Measurements from ENCODE around the gene LRRC66. TPM values are rescaled to one million over a fixed set of nuclear protein-coding genes. Genes with fewer than 3 reads are reported as not detected.

Gene LRRC66
- polyA plus RNA-seq, 1 donor = 2.0 TPM

DNA sequence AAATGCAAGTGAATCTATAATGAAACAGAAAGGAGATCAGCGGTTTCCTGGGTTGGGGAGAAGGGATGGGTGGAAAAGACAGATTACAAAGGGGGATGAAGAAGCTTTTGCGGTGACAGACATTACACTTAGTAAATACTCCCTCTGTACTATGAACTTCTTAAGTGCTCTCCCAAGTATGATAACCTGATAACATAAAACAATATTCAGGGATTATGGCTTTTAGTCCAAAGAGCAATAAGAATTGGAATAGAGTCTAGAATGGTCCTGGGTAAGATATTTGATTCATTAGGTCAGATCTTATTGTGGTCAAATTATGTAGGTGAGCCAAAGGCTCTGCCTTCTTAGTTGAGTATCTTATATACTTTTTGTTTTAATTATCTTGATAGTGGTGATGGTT lies 9.2 kb downstream of the LRRC66 start:
- no peak for DNase-seq

DNA sequence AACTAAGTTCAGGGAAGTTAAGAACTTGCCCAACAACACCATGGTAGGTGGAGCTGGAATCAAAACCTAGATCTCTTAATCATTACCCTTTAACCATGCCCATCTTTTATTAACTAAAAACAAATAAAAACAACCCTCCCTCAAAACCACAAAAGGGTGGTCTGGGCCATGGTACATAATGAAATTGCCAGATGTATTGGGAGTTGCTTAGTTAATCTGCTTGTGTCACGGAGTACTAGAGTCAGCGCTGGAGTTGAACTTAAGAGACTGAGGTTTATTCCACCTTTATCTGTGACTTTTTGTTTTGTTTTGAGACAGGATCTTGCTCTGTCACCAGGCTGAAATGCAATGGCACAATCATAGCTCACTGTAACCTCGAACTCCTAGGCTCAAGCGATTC lies 13.3 kb downstream of the LRRC66 start:
- no peak for DNase-seq

DNA sequence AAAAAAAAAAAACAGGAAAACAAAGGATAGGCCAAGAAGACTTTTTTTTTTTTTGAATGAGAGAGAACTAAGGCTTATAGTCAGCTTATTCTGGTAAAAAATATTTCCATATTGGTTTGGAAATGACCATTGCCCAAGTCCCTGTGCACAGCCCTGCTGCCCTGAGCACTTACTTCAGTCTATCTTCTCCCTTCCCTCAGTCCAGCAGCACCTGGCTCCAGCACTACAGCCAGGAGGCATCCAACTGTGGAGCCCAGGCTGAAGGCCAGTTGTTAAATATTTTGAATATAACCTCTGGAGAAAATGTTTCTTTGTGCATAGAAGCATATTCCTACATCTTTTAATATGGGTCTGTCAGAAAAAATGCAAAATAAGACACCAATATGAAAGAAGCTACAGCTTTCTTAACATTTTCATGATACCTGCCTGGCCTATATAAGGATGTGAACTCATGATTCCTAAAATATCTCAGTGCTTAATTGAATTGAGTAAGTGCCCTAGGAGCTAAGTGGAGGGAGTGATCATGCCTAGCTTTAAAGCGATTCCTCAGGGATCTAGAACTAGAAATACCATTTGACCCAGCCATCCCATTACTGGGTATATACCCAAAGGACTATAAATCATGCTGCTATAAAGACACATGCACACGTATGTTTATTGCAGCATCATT lies 14.4 kb downstream of the LRRC66 start:
- no peak for DNase-seq

GRCh38 chr4:52004414-52004813 lies 15.7 kb downstream of the LRRC66 start:
- DNase-seq = no peak

GRCh38 chr4:52001616-52002015 lies 18.5 kb downstream of the LRRC66 start:
- DNase-seq = no peak

- no peak for DNase-seq
Observed at GRCh38 chr4:51999250-51999649, 20.9 kb downstream of the LRRC66 start.

DNA sequence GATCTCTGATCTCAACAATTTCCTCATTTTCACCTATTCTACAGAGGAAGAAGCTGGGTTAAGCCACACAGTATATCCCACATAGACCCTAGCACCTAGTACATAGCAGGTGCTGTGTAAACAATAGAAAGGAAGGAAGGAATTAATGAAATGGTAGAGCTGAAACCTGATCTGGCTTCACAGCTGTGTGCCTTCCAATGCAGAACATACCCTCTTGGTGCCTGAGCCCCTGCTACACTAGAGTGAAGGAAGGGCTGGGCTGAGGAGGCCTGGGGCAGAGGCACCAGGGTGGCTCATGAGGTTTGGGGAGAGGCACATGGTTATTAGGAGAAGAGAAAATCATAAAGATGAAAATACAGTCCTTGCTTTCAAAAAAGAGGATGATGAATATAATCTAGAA lies 21.3 kb downstream of the LRRC66 start:
- no peak for DNase-seq

DNA sequence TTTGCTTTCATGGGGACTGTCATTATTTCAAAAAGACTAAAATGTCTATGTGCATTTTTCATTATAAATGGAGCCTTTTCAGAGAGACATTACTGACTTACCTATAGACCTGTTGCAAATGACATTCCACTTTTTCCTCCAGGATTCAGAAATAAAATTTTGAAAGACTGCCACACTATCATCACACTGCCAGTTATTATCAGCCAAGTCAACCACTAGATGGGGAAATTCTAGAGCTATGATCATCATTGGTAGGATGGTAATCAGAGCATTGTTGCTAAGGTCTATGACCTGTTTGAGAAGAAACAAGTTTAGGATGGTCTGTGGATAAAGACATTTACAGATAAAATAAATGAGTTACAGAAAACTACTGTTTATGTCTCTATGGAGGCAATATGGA lies 22.5 kb downstream of the LRRC66 start:
- no peak for DNase-seq

DNA sequence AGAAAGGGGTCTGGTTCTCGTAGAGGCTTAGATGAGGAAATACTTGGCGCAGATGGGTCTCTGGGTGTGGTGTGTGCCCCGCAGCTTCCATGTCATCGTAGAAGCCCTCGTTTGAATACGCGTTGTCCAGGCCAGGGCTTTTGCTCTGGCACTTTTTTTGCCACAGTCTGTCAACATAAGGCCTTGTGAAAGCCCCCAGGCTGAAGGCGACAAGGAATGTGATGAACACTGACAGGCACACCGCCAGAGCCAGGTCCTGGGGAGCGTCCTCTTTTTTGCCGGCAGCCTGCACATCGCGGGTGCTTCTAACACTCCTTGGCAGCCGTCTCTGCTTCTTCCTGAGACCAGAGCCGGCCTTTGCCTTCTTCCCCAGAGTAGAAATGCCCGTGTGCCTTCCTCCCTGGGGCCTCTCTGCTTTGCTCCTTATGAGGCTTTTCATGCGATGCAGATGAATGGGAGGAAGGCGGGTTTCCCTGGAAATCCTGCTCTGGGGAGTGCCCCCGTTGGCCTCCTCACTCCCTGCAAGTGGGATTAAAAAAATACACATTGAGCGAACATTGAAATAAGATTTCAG lies 24.4 kb downstream of the LRRC66 start:
- no peak for DNase-seq

DNA sequence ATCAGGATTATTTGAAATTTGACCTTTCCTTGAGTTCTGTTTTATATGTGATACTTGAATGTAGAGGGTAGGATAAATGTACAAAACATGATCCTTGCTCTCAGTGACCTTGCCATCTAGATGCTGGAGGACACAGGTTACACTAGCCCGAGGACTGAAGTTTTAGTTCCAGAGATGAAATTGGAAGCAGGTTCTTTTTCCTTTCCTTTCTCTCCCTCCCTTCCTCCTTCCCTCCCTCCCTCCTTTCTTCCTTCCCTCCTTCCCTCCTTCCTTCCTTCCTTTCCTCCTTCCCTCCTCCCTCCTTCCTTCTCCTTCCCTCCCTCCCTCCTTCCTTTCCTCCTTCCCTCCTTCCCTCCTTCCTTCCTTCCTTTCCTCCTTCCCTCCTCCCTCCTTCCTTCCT lies 54.3 kb downstream of the LRRC66 start:
- DNase-seq = no peak

GRCh38 chr4:51963841-51964517 lies 56.2 kb downstream of the LRRC66 start:
- peak; percentile 23 for DNase-seq

- DNase-seq = no peak
Observed at GRCh38 chr4:51960486-51960885, 59.7 kb downstream of the LRRC66 start.

- DNase-seq = no peak
Observed at GRCh38 chr4:51958199-51958968, 61.8 kb downstream of the LRRC66 start.

Other genes starting within 250 kb of the LRRC66 start
- gene DCUN1D4, start 177.2 kb downstream of the LRRC66 start, polyA plus RNA-seq (ENCODE audit: insufficient read length) = 23.8 TPM
- 167 TPM for gene SGCB, start 17.9 kb upstream of the LRRC66 start, polyA plus RNA-seq (ENCODE audit: insufficient read length)
- gene SPATA18, start 30.9 kb upstream of the LRRC66 start, polyA plus RNA-seq (ENCODE audit: insufficient read length) = 1.9 TPM